ENCODE data around the gene LDLRAD1. TPM values are rescaled to one million over a fixed set of nuclear protein-coding genes. Genes with fewer than 3 reads are reported as not detected.

The LDLRAD1 gene
- total RNA-seq, 1 experiment from 2014 or later = 1.6 TPM

DNA sequence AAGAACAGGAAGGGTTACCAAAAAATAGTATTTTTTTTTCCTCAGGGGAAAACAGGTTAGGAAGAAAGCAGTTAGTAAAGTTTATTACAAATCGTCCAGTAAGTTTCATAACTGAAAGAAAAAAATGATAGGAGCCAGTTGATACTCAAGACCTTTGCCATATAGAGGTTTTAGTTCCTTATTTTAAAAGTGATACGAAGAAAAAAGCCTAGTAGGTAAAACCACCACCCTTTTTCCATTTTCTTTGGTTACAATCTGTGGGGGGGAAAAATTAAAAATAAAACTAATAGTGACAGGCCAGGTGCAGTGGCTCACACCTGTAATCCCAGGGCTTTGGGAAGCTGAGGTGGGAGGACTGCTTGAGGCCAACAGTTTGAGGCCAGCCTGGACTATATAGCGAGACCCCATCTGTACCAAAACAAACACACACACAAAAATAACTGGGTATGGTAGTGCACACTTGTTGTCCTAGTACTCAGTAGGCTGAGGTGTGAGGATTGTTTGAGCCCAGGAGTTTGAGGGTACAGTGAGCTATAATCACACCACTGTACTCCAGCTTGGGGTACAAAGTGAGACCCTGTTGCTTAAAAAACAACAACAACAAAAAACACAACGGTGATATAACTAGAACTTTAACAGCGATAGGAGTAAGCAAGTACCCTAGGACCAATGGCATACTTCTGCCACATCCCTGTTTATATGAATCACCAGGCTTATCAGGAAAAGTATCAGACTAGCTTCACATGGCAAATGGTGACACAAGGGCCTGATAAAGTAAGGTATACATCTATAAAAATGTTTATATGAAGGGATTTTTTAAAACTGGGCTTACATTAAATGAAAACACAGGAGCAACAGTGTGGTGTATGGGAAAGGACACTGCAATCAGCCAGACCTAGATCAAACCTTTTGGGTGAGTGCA, 29.7 kb upstream of the LDLRAD1 start:
- H3K79me2 ChIP-seq (ENCODE audit: low read depth) = peaks cover 56% of the 10 kb centered on the region
- CTCF ChIA-PET = no interaction called here
- BruUV-seq (replicated peaks) = no TSS peak

DNA sequence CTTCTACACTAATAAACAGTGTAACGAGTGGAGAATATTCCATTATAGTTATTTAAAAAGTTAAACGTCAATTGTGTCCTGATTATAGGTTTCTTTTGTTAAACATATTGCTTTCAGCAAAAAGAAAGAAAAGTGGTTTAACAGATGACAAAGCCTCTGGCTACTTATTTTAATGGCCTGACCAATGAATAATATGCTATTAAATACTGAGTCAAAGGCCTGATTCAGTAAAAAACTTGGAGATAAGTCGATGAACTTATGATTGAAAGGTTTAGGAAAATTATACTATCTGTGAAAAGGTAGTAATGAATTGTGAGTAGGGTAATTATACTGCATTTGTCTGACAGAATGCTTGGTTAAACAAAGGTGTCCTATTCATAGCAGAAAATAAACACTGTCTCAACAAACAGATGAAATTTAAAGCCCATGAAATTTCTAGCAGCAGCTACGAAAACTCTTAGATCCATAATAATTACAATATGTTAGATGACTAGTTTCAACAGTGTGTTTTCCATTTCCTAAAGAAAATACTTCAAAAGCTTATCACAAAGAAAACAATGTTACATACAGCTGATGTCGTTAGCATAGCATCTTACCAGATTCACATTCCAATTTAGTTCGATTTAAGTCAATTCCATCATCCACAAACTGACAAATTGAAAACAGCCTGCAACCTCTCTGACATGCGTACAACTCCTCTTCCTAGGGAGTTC, 28.8 kb upstream of the LDLRAD1 start:
- no peaks in the 10 kb centered on the region for H3K9me3 ChIP-seq (ENCODE audit: insufficient read depth, low read depth)
- H2AFZ ChIP-seq = no peak overlapping the region
- TF ChIP-seq EZH2 (IDR thresholded peaks at IDR 0.05; ENCODE audit: low read depth) = no peak
- TF ChIP-seq, protein P1, sequence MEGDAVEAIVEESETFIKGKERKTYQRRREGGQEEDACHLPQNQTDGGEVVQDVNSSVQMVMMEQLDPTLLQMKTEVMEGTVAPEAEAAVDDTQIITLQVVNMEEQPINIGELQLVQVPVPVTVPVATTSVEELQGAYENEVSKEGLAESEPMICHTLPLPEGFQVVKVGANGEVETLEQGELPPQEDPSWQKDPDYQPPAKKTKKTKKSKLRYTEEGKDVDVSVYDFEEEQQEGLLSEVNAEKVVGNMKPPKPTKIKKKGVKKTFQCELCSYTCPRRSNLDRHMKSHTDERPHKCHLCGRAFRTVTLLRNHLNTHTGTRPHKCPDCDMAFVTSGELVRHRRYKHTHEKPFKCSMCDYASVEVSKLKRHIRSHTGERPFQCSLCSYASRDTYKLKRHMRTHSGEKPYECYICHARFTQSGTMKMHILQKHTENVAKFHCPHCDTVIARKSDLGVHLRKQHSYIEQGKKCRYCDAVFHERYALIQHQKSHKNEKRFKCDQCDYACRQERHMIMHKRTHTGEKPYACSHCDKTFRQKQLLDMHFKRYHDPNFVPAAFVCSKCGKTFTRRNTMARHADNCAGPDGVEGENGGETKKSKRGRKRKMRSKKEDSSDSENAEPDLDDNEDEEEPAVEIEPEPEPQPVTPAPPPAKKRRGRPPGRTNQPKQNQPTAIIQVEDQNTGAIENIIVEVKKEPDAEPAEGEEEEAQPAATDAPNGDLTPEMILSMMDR (conservative IDR thresholded peaks at IDR 0.05) = no peak
- no TSS peak for BruUV-seq (replicated peaks)
- DNase-seq = no peak
- no peak overlapping the region for H3K4me3 ChIP-seq
- H3K4me2 ChIP-seq = no peak overlapping the region
- H3K27me3 ChIP-seq (ENCODE audit: insufficient read depth, low read depth) = no peaks in the 10 kb centered on the region
- 0 out of 2 replicates have a peak, but pooled peaks cover 5% of the 10 kb centered on the region for H3F3A ChIP-seq (ENCODE audit: insufficient read depth, low read depth)
- no peaks in the 10 kb centered on the region for H3K9me2 ChIP-seq (ENCODE audit: insufficient read depth)
- H3K36me3 ChIP-seq (ENCODE audit: low read depth) = peaks cover 13% of the 10 kb centered on the region
- peaks cover 13% of the 10 kb centered on the region for H4K20me1 ChIP-seq (ENCODE audit: insufficient read depth)
- intact Hi-C loops (cut with micrococcal nuclease; ENCODE audit: unreplicated experiment) = no loop called here
- H3K4me1 ChIP-seq (replicated peaks; ENCODE audit: insufficient read depth) = peaks cover 20% of the 10 kb centered on the region
- POLR2A ChIA-PET (ENCODE audit: unreplicated experiment) = no interaction called here
- H3K79me2 ChIP-seq (ENCODE audit: low read depth) = peaks cover 48% of the 10 kb centered on the region
- no peak overlapping the region for H3K27ac ChIP-seq
- CTCF ChIA-PET = no interaction called here

More for the DNA sequence above, 29.7 kb upstream of the LDLRAD1 start:
- Histone ChIP-seq H3K4me3 (no peak overlapping the region), H3K36me3 (ENCODE audit: low read depth) (peaks cover 5% of the 10 kb centered on the region), H2AFZ (no peak overlapping the region), H3K27ac (no peak overlapping the region), H4K20me1 (ENCODE audit: insufficient read depth) (peaks cover 13% of the 10 kb centered on the region), H3K4me1 (replicated peaks; ENCODE audit: insufficient read depth) (peaks cover 20% of the 10 kb centered on the region), H3K4me2 (peak overlapping the region; percentile 11; the same call in 1 of the 2 replicates), H3F3A (ENCODE audit: insufficient read depth, low read depth) (0 out of 2 replicates have a peak, but pooled peaks cover 6% of the 10 kb centered on the region), H3K9me2 (ENCODE audit: insufficient read depth) (no peaks in the 10 kb centered on the region), H3K9me3 (ENCODE audit: insufficient read depth, low read depth) (no peaks in the 10 kb centered on the region), H3K27me3 (ENCODE audit: insufficient read depth, low read depth) (no peaks in the 10 kb centered on the region)
- intact Hi-C loops (cut with micrococcal nuclease; ENCODE audit: unreplicated experiment) = no loop called here
- POLR2A ChIA-PET (ENCODE audit: unreplicated experiment) = interaction anchor here (0.7 kb wide), 1 partner anchor 16 kb away, joined by 3 read pairs; no protein-coding TSS in a partner anchor
- TF ChIP-seq, protein P1 (conservative IDR thresholded peaks at IDR 0.05) = no peak
- TF ChIP-seq EZH2 (IDR thresholded peaks at IDR 0.05; ENCODE audit: low read depth) = no peak
- DNase-seq = no peak

DNA sequence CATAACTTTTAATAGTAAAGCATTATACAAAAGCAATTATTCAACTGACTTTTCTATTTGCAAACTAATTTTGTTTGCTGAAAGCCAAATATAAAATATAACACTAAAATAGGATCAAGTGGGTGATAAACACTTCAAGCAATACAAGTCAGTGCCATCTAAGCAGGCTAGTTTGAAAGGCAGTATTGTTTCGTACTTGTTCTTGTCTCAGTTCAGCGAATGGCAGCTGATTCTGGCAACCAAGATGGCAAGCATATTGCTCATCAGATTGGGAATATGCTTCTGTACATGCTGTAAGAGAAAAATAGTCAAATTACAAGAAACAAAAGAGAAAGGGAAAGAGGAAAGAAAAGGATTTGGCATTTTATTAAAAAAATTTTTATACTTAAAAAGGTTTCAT, 27.5 kb upstream of the LDLRAD1 start:
- POLR2A ChIA-PET (ENCODE audit: unreplicated experiment) = interaction anchor here (0.7 kb wide), 1 partner anchor 199 kb away, joined by 6 read pairs; no protein-coding TSS in a partner anchor
- CTCF ChIA-PET = no interaction called here
- H3K4me3 ChIP-seq = no peak overlapping the region
- H3K9me3 ChIP-seq (ENCODE audit: insufficient read depth, low read depth) = no peaks in the 10 kb centered on the region
- H4K20me1 ChIP-seq (ENCODE audit: insufficient read depth) = peaks cover 10% of the 10 kb centered on the region
- no peak overlapping the region for H2AFZ ChIP-seq
- H3K4me2 ChIP-seq = no peak overlapping the region
- H3K79me2 ChIP-seq (ENCODE audit: low read depth) = peaks cover 35% of the 10 kb centered on the region
- peaks cover 8% of the 10 kb centered on the region; the same call in 1 of the 2 replicates for H3K4me1 ChIP-seq (replicated peaks; ENCODE audit: insufficient read depth)
- no peaks in the 10 kb centered on the region for H3K27me3 ChIP-seq (ENCODE audit: insufficient read depth, low read depth)
- TF ChIP-seq, protein P1 (conservative IDR thresholded peaks at IDR 0.05) = no peak
- no peak for TF ChIP-seq EZH2 (IDR thresholded peaks at IDR 0.05; ENCODE audit: low read depth)
- no peak overlapping the region for H3K27ac ChIP-seq
- no TSS peak for BruUV-seq (replicated peaks)
- intact Hi-C loops (cut with micrococcal nuclease; ENCODE audit: unreplicated experiment) = no loop called here
- no peak for DNase-seq
- peaks cover 25% of the 10 kb centered on the region for H3K36me3 ChIP-seq (ENCODE audit: low read depth)
- H3K9me2 ChIP-seq (ENCODE audit: insufficient read depth) = no peaks in the 10 kb centered on the region
- 0 out of 2 replicates have a peak, but pooled peaks cover 8% of the 10 kb centered on the region for H3F3A ChIP-seq (ENCODE audit: insufficient read depth, low read depth)
